ENCODE measurements around the gene LYRM9.
"Not testable (repeated sequence)": the region's sequence is repeated elsewhere in the genome, so short reads cannot be mapped to it uniquely, and the experiment has no call there.

LYRM9 gene

GRCh38 chr17:27839571-27840405, 53.4 kb downstream of the LYRM9 start:
- not testable (repeated sequence) for DNase-seq (ENCODE audit: low read depth)

GRCh38 chr17:27838607-27839006, 54.6 kb downstream of the LYRM9 start:
- not testable (repeated sequence) for DNase-seq (ENCODE audit: low read depth)

GRCh38 chr17:27837769-27838168, 55.4 kb downstream of the LYRM9 start:
- DNase-seq (ENCODE audit: low read depth): not testable (repeated sequence)

- DNase-seq (ENCODE audit: low read depth): no peak
Measured at GRCh38 chr17:27836651-27837050, 56.5 kb downstream of the LYRM9 start.

GRCh38 chr17:27834571-27834970, 58.6 kb downstream of the LYRM9 start:
- DNase-seq (ENCODE audit: low read depth): no peak

GRCh38 chr17:27832831-27833230, 60.3 kb downstream of the LYRM9 start:
- no peak for DNase-seq (ENCODE audit: low read depth)

- DNase-seq (ENCODE audit: low read depth): not testable (repeated sequence)
Measured at GRCh38 chr17:27829888-27830287, 63.3 kb downstream of the LYRM9 start.

GRCh38 chr17:27829143-27829711, 63.9 kb downstream of the LYRM9 start:
- DNase-seq (ENCODE audit: low read depth): not testable (repeated sequence)

Data from T follicular helper cell (primary cell).